GM18526 (cell line): Measurements from ENCODE around the gene ZDHHC9.

ENCODE experiments used
- POLR2A ChIP-seq: IDR thresholded peaks from 3 replicates; pipeline ENCODE4 v1.6.1; 2011; ENCODE audit not compliant: insufficient read length; ENCODE audit errors: extremely low read depth

Gene ZDHHC9

DNA sequence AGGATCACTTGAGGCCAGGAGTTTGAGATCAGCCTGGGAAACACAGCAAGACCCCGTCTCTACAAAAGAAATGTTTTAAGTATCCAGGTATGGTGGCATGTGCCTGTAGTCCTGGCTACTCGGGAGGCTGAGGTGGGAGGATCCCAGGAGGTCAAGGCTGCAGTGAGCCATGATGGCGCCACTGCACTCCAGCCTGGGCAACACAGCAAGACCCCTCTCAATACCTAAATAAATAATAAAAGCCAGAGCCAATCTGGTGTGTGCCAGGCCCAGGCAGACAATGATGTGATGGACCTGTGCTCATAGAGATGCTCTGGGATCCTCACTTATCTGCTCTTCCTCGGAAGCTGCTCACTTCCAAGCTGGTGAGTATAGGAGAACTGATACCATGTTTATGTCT lies 82.1 kb downstream of the ZDHHC9 start:
- no peak for TF ChIP-seq POLR2A

DNA sequence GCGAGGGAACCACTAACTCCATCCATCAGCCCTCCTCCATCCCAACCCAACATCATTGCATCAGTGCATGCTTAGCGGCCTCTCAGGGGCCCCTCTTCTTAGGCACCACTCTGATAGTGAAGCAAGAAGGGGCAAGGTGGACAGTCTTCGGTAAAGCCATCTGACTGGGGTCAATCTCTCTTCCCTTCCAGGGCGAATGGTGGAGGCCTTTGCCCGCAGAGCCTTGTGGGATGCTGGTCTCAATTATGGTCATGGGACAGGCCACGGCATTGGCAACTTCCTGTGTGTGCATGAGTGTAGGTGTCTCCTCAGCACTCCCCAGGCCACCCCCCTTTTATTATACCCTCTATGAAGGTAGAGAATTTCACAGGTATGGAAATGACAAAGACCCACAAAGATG lies 82.7 kb downstream of the ZDHHC9 start:
- no peak for TF ChIP-seq POLR2A

DNA sequence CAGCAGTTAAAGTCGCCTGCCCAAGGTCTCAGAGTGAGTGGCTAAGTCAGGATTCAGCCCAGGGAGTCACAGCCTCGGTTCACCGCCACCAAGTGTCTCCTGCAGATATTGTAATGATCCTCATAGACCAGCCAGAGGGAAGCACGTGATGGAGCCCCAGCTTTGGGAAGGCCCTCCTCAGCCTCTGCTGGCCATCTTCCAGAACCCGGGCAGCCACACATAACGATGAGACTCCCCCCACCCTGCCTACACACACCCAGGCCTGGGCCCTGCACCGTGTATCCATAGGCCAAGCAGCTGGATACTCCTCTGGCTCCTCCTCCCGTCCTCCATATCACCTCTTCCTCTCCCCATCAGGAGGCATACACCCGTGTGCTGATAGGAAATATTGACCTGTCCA lies 83.5 kb downstream of the ZDHHC9 start:
- TF ChIP-seq POLR2A = no peak

DNA sequence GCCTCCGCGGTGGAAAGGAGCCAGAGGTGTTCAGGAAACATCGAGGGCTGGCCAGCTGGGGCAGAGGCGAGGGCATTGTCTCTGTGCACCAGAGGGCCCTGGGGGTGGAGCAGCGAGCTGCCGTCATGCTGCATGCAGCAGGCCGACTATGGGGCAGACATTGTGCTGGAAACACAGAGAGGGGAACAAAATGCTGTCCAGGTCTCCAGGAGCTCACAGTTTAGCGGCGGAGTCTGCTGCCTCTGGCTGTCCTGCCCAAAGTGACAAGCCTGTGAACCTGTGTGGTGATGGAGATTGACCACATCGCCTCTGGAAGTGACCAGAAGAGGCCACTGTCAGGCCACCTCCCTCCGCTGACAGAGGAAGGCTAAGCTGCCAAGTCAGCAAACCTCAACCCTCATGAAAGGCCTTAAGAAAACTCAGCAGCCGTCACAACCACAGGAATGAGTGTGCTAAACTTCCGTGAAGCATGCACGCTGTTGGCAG lies 84.1 kb downstream of the ZDHHC9 start:
- no peak for TF ChIP-seq POLR2A

DNA sequence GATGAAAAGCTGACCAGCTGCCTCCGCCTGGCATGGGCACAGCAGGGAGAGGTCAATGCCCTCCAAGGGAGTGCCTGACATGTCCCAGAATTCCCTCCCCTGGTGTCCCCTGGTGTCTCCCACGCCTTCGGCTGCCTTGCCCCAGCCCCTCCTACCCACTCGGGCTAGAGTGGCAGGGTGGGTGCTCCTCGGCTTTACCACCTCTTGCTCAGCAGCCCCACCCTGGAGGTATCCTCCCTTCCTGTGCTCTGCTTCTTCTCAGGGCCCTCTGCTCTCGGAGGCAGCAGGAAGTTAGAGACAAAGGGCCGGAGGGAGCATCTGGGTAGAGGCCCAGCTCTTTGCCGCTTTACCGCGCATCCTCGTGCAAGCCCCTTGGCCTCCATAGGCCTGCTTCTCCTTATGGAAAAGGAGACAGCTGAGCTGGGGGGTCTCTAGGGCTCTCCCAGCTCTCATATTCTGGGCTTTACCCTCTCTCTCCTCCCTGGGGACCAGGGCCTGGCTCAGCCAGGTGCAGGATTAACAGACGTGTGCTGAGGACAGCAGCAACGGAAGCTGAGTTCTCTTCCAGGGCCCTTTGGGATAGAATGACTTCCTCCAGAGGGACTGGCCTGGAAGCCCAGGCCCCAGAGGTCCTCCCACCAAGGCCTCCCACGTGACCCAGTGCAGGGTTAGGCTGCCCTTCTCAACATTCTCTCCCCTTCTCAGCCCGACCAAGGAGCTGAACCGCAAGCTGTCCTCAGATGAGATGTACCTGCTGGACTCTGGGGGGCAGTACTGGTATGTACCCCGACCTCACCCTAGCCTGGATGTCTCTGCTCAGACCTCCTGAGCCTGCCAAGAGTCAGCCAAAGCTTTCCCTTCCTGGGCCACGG lies 87.7 kb downstream of the ZDHHC9 start:
- TF ChIP-seq POLR2A = no peak

DNA sequence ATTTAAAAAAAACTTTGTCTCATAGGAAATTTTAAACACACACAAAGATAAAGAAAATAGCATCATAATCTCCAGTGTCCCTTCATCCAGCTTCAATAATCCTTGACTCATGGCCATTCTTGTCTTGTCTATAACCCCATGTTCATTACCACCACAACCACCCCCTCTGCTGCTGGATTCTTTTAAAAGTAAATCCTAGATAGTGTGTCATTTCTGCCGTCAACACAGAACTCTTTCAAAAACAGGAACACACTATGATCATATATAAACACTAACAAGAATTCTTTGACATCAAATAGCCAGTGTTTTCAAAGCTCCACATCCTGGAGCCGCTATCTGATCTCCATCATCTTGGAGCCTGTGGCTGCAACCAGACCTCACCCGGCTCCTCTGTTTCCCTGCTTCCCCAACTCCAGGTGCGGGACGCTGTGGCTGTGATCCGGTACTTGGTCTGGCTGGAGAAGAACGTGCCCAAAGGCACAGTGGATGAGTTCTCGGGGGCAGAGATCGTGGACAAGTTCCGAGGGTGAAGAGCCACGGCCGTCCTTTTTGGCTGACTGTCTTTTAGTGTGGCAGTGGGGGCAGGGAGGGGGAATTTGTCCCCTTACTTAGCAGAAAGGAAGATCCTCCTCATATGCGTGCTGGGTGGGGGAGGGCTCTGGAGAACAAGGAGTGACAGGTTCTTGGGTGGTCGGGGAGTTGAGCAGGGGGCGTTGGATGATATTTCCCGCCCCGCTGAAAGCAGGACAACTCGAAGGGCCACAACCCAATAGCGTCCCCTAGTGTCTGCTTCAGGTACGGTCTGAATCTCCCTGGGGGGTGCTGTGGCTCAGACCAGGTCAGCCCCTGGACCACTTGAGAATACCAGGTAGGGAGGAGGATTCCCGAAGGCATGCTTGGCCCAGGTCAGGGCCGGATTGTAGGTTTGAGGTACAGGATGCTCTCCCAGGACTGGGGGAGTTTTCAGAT lies 89.3 kb downstream of the ZDHHC9 start:
- no peak for TF ChIP-seq POLR2A
